Mesenchymal stem cell (in vitro differentiated cells and primary cell): ENCODE results near the gene TES.
A peak's percentile ranks its signal among the peaks of the same experiment; 100 is the strongest.

Source experiments
- DNase-seq: peaks from one replicate; pipeline ENCODE4 v3.0.0-alpha.2; 2013
- H2AFZ ChIP-seq: one replicate; pipeline ENCODE4 v1.6.1; 2013; ENCODE audit warnings: low read depth, mild to moderate bottlenecking, control low read depth, inconsistent platforms, low read length, moderate library complexity
- H2AK5ac ChIP-seq: 2 replicates; pipeline ENCODE4 v1.6.1; 2013; ENCODE audit warnings: low read length, moderate library complexity, mild to moderate bottlenecking, inconsistent platforms; ENCODE audit not compliant: severe bottlenecking
- H2BK120ac ChIP-seq: one replicate; pipeline ENCODE4 v1.6.1; 2013; ENCODE audit warnings: low read depth, mild to moderate bottlenecking, inconsistent platforms, low read length, moderate library complexity
- H2BK12ac ChIP-seq, 2 experiments: one replicate each; pipeline ENCODE4 v1.6.1; 2013; ENCODE audit warnings: inconsistent platforms in 2 of 2, low read length in 2 of 2, mild to moderate bottlenecking in 2 of 2, moderate library complexity in 2 of 2, control low read depth in 1 of 2
- H2BK15ac ChIP-seq: one replicate; pipeline ENCODE4 v1.6.1; 2013; ENCODE audit warnings: mild to moderate bottlenecking, low read depth, inconsistent platforms; ENCODE audit not compliant: poor library complexity, severe bottlenecking
- H2BK5ac ChIP-seq: 2 replicates; pipeline ENCODE4 v1.6.1; 2013; ENCODE audit warnings: low read depth, mild to moderate bottlenecking, low read length, control low read depth, inconsistent platforms; ENCODE audit not compliant: poor library complexity, severe bottlenecking
- H3K14ac ChIP-seq, 2 experiments: one replicate each; pipeline ENCODE4 v1.6.1; 2013; ENCODE audit warnings: inconsistent platforms in 2 of 2, low read length in 2 of 2, control low read depth in 1 of 2, mild to moderate bottlenecking in 1 of 2, moderate library complexity in 1 of 2
- H3K18ac ChIP-seq, 2 experiments: one replicate each; pipeline ENCODE4 v1.6.1; 2013; ENCODE audit warnings: inconsistent platforms in 2 of 2, low read length in 2 of 2, control low read depth in 1 of 2, low read depth in 1 of 2, mild to moderate bottlenecking in 1 of 2
- H3K23ac ChIP-seq, 2 experiments: one replicate each; pipeline ENCODE4 v1.6.1; 2013; ENCODE audit warnings: inconsistent platforms in 2 of 2, low read length in 2 of 2, mild to moderate bottlenecking in 2 of 2, moderate library complexity in 2 of 2, control low read depth in 1 of 2
- H3K27ac ChIP-seq: 2 replicates; pipeline ENCODE4 v1.5.1; 2013; ENCODE audit warnings: mild to moderate bottlenecking, moderate library complexity, low read length, control low read depth, inconsistent platforms; ENCODE audit not compliant: poor library complexity, severe bottlenecking
- H3K27me3 ChIP-seq, 2 experiments: 2 replicates each; pipeline versions ENCODE4 v1.6.1 to v1.7.0; 2013; ENCODE audit warnings: low read length in 2 of 2, mild to moderate bottlenecking in 2 of 2, moderate library complexity in 2 of 2, control low read depth in 1 of 2, inconsistent platforms in 1 of 2; ENCODE audit not compliant: control insufficient read depth in 1 of 2, insufficient read depth in 1 of 2
- H3K36me3 ChIP-seq, 2 experiments: 2 replicates each; pipeline versions ENCODE4 v1.6.1 to v1.7.0; 2013; ENCODE audit warnings: low read length in 2 of 2, control low read depth in 1 of 2, inconsistent platforms in 1 of 2, low read depth in 1 of 2, mild to moderate bottlenecking in 1 of 2; ENCODE audit not compliant: insufficient read depth in 2 of 2, control insufficient read depth in 1 of 2
- H3K4ac ChIP-seq, 2 experiments: one replicate each; pipeline ENCODE4 v1.6.1; 2013; ENCODE audit warnings: inconsistent platforms in 2 of 2, low read length in 2 of 2, mild to moderate bottlenecking in 2 of 2, moderate library complexity in 2 of 2, control low read depth in 1 of 2, low read depth in 1 of 2
- H3K4me1 ChIP-seq: 2 replicates; pipeline ENCODE4 v1.6.1; 2013; ENCODE audit warnings: low read depth, low read length, control low read depth; ENCODE audit not compliant: control insufficient read depth, insufficient read depth
- H3K4me2 ChIP-seq: 2 replicates; pipeline ENCODE4 v1.6.1; 2013; ENCODE audit warnings: low read length, mild to moderate bottlenecking, inconsistent platforms; ENCODE audit not compliant: poor library complexity, severe bottlenecking
- H3K4me3 ChIP-seq, 2 experiments: 2 replicates each; pipeline versions ENCODE4 v1.5.1 to v1.7.0; 2013; ENCODE audit warnings: low read length in 2 of 2, mild to moderate bottlenecking in 2 of 2, control low read depth in 1 of 2, low read depth in 1 of 2; ENCODE audit not compliant: insufficient read depth in 1 of 2
- H3K79me1 ChIP-seq: replicated peaks from 2 replicates; pipeline ENCODE4 v1.6.1; 2013; ENCODE audit warnings: mild to moderate bottlenecking, control low read depth, low read length, inconsistent platforms; ENCODE audit not compliant: poor library complexity, severe bottlenecking
- H3K9ac ChIP-seq: 2 replicates; pipeline ENCODE4 v1.7.0; 2013; ENCODE audit warnings: mild to moderate bottlenecking, low read length, moderate library complexity
- H3K9me3 ChIP-seq: 2 replicates; pipeline ENCODE4 v1.7.0; 2013; ENCODE audit warnings: mild to moderate bottlenecking, low read length; ENCODE audit not compliant: control insufficient read depth
- H4K8ac ChIP-seq: one replicate; pipeline ENCODE4 v1.6.1; 2013; ENCODE audit warnings: inconsistent platforms, mild to moderate bottlenecking, low read length, moderate library complexity
- H4K91ac ChIP-seq: one replicate; pipeline ENCODE4 v1.6.1; 2013; ENCODE audit warnings: mild to moderate bottlenecking, low read length, inconsistent platforms
- WGBS: methylation state at CpG from one replicate; pipeline ENCODE4 v1.1.7; 2013; ENCODE audit warnings: mixed read lengths; 5-methylcytosine and 5-hydroxymethylcytosine counted together

The TES gene

DNA sequence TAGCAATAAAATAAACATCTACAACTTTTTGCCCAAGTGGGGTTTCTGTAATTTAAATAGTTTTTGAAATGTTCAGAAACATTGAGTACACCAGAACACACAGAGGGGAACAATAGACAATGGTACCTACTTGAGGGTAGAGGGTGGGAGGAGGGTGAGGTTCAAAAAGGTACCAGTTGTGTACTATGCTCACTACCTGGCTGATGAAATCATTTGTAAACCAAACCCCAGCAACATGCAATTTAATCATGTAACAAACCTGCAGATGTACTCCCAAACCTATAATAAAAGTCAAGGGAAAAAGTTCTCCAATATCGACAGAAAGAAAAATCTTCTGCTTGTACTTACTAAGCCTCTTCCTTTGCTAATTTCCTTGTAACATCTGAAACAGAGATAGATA is 4.2 kb upstream of the TES start:
- no peak overlapping the region for H3K4me2 ChIP-seq
- no peak overlapping the region for H2AFZ ChIP-seq
- 100% methylated on average over 1 of the region's 1 CpG for WGBS
- DNase-seq: no peak
- no peak overlapping the region for H4K8ac ChIP-seq
- no peak overlapping the region for H4K91ac ChIP-seq
- H3K79me1 ChIP-seq: no peaks in the 10 kb centered on the region
- no peaks in the 10 kb centered on the region for H3K36me3 ChIP-seq
- no peak overlapping the region for H2BK15ac ChIP-seq
- no peak overlapping the region for H3K18ac ChIP-seq
- no peak overlapping the region for H2AK5ac ChIP-seq
- H2BK120ac ChIP-seq: no peak overlapping the region
- no peaks in the 10 kb centered on the region for H3K27me3 ChIP-seq
- H3K14ac ChIP-seq: no peak overlapping the region
- peaks cover 3% of the 10 kb centered on the region for H3K4me1 ChIP-seq
- no peak overlapping the region for H3K23ac ChIP-seq
- no peak overlapping the region for H2BK12ac ChIP-seq
- no peak overlapping the region for H3K27ac ChIP-seq
- no peak overlapping the region for H3K4ac ChIP-seq
- no peak overlapping the region for H2BK5ac ChIP-seq
- no peak overlapping the region for H3K4me3 ChIP-seq
- no peak overlapping the region for H3K9ac ChIP-seq
- no peaks in the 10 kb centered on the region for H3K9me3 ChIP-seq

DNA sequence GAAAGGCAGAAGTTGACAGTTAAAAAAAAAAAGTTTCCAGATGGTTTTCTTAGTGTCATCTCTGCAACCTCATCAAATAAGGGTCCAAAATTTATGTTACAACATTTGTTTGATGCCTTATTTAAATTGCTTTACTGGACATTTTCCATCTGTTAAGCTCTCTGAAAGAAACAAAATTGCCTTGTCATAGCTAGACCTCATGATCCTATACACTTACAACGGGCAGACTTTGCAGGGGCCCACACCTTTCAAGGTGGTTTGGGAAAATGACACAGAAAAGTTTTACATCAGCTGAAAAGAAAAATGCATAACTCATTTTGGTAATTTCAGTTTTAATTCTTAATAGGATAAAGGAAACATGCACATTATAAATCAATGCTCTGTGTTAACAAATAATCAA is 1.4 kb upstream of the TES start:
- H3K4ac ChIP-seq: no peak overlapping the region
- H2BK15ac ChIP-seq: no peak overlapping the region
- H3K14ac ChIP-seq: no peak overlapping the region
- H2AK5ac ChIP-seq: no peak overlapping the region
- H3K23ac ChIP-seq: no peak overlapping the region
- H3K9ac ChIP-seq: no peak overlapping the region
- no peak overlapping the region for H4K8ac ChIP-seq
- no peaks in the 10 kb centered on the region for H3K27me3 ChIP-seq
- no peak for DNase-seq
- no peak overlapping the region for H3K27ac ChIP-seq
- no peak overlapping the region for H2BK5ac ChIP-seq
- H2AFZ ChIP-seq: no peak overlapping the region
- no peak overlapping the region for H3K18ac ChIP-seq
- H3K4me3 ChIP-seq: no peak overlapping the region
- no peak overlapping the region for H2BK120ac ChIP-seq
- H3K9me3 ChIP-seq: no peaks in the 10 kb centered on the region
- H3K36me3 ChIP-seq: no peaks in the 10 kb centered on the region
- no CpG with 5 or more reads among the region's 1 CpG for WGBS
- H2BK12ac ChIP-seq: no peak overlapping the region
- H3K4me1 ChIP-seq: peaks cover 3% of the 10 kb centered on the region
- no peak overlapping the region for H4K91ac ChIP-seq
- no peaks in the 10 kb centered on the region for H3K79me1 ChIP-seq
- H3K4me2 ChIP-seq: no peak overlapping the region

DNA sequence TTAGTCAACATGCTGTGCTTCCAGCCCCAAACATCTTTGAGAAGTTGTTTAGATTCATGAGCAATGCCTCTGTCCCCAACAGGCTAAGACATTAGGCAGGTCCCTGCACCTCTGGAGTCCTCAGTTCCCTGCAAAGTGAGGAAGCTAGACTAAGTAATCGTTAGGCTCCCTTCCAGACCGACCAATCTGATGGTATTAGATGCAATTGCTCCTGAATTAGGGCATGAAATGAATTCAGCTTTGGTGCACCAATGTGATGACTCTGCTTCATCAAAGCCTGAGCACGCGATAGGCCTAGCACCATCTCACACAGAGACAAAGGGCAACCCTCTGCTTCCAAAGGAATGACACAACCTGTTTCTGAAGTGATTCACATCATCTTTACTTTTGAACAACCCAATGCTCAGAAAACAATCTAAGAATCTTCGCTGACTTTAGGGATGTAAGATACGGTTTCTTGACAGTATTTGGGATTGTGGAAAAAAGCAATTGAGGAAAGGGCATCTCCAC is 723 bp upstream of the TES start:
- Histone ChIP-seq H3K4me3 (no peak overlapping the region), H3K18ac (no peak overlapping the region), H2BK12ac (no peak overlapping the region), H3K14ac (no peak overlapping the region), H3K23ac (no peak overlapping the region), H3K27ac (peak overlapping the region; percentile 29), H3K9ac (no peak overlapping the region), H3K4me2 (peak overlapping the region; percentile 71), H3K27me3 (no peaks in the 10 kb centered on the region), H2BK15ac (no peak overlapping the region), H3K4me1 (peaks cover 3% of the 10 kb centered on the region), H3K9me3 (no peaks in the 10 kb centered on the region), H2AFZ (no peak overlapping the region), H4K91ac (no peak overlapping the region), H4K8ac (no peak overlapping the region), H2BK5ac (no peak overlapping the region), H3K4ac (peak overlapping the region in 1 of 2 experiments; percentile 24), H2BK120ac (no peak overlapping the region), H3K79me1 (no peaks in the 10 kb centered on the region), H2AK5ac (no peak overlapping the region), H3K36me3 (no peaks in the 10 kb centered on the region)
- 87% methylated on average over 4 of the region's 6 CpGs for WGBS
- DNase-seq: no peak

DNA sequence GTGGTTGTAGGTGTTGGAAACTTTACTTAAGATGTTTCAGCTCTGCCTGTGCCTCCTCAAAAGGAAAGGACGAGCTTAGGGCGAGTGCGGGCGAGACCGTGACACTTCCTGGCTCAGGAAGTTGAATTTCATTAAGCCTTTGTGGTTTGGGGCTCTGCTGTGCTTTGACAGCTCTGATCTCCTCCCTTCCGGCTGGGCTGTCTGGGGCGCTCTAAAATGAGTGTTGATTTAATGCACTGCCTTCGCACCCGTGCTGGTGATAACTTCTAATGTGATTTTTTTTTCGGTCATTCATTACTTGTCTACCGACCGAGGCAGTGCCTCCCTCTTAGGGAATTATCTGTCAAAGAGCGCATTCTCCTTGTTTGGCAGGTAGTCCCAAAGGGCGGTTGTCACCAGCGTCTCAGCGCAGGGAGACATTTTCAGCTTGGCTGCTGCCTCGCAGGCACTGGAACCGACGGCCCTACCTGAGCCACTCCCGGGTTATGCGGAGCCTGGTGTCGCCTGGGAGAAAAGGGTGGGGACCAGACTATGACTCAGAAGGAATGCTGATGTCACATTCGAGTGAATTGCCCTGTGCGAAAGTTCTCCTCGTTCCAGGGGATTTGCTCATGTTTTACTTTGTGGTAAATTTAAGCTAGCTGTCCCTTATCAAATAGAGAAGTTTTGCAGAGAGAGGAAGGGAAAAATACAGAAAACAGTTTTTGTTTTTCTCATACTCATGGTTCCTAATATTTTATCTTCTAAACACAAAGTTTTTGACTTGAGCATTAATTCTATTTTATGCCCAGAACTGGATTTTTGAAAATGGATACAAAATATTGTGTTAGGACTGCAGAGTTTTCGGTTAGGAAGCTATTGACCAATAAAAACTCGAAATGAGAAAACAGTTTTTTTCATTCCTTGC is 920 bp downstream of the TES start:
- Histone ChIP-seq H2BK120ac (peak overlapping the region; percentile 97), H3K4ac (peak overlapping the region; percentile 86 to 97), H3K4me3 (peak overlapping the region; percentile 66 to 85), H3K4me1 (peaks cover 3% of the 10 kb centered on the region), H3K36me3 (no peaks in the 10 kb centered on the region), H3K27ac (peak overlapping the region; percentile 93), H4K91ac (no peak overlapping the region), H3K4me2 (peak overlapping the region; percentile 71), H3K9ac (peak overlapping the region; percentile 88), H2AK5ac (no peak overlapping the region), H3K79me1 (no peaks in the 10 kb centered on the region), H2BK15ac (peak overlapping the region; percentile 100), H3K9me3 (no peaks in the 10 kb centered on the region), H2AFZ (peak overlapping the region; percentile 61), H3K23ac (no peak overlapping the region), H3K27me3 (no peaks in the 10 kb centered on the region), H4K8ac (no peak overlapping the region), H2BK5ac (peak overlapping the region; percentile 94), H2BK12ac (peak overlapping the region in 1 of 2 experiments; percentile 89), H3K14ac (peak overlapping the region in 1 of 2 experiments; percentile 76), H3K18ac (peak overlapping the region; percentile 92 to 95)
- 2% methylated on average over 26 of the region's 27 CpGs for WGBS
- DNase-seq: peak; percentile 93
